ENCODE results near the gene KCND2.

The KCND2 gene

DNA sequence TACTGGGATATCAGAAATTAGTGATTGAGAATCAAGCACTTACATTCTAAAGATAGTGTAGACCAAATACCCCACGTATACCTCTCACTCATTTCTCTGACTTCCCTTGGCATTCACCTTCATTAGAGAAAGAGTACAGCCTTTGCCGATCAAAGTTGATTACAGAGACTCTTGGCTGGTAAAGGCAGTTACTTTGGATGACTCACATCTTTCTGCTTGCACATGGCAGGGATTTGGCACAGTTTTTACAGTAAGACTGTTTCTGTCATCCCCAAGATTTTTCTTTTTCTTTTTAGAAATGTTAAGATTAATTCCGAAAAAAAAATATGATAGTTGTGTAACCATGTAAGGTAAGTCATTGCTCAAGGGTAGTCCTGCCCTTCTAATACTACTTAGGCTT is 442.0 kb downstream of the KCND2 start:
- no peak for FAIRE-seq

DNA sequence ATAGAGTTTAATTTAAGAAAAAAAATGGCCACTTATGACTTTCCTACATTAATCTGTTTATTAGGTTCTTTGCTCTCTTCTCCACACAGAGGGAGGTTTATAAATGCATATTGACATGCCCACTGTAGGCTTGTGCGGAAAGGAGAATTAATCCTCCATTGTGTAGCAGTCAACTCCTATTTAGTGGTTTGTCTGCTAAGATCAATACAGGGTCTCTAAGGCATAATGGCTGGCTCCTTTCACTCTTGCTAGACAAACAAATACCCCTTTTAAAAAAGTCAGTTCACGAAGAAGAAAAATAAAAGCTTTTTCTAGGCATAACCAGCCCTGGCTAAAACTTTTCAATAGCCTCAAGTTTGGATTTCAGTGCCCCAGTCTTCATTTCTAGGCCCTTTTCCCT is 443.3 kb downstream of the KCND2 start:
- no peak for FAIRE-seq

DNA sequence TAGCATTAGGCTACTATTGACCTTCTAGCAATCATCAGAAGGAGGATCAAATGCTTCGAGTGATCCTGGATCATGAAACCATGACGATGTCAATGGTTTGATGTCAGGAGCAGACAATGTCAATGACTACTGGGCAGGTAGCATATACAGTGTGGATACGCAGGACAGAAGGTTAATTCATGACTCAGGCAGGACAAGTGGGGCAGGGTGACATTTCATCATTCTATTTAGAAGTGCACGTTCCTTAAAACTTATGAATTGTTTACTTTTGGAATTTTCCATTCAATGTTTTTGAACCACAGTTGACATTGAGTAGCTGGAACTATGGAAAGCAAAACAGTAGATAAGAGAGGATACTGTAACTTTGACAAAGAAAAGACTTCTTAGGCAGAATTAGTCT is 444.2 kb downstream of the KCND2 start:
- FAIRE-seq: no peak

DNA sequence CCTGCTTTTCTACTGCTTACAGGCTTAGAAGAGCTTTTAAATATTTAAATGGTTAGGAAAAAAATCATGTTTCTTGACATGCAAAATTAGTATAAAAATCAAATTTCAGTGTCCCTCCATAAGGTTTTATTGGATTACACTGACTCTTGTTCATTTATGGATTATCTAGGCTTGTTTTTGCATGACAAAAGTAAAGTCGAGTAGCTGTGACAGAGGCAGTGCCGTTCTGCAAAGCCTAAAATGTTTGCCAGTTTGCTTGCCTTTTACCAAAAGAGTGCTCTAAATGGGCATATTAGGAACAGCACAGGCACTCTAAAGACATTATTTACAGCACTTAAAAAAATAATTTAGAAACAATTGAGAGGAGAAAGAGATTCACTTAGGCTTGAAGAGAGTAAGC is 445.4 kb downstream of the KCND2 start:
- FAIRE-seq: no peak

DNA sequence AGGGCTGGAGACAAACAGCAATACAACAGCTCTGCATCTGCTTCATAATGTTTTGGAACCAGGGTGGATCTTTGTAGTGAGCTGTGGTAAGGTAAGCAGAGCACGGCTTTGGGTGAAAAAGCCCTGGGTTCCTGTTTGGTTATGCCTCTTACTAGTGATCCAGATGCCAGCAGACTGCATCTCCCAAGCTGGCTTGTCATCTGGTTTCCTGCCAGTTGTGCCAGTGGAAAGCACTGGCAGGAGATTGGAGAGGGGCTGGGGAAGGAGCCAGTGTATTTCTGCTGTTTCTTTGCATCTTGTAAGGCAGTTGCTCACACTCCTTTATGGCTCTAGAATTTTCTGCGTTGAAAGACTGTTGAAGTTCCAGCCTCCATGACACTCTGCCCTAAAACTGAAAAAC is 447.3 kb downstream of the KCND2 start:
- no peak for FAIRE-seq

DNA sequence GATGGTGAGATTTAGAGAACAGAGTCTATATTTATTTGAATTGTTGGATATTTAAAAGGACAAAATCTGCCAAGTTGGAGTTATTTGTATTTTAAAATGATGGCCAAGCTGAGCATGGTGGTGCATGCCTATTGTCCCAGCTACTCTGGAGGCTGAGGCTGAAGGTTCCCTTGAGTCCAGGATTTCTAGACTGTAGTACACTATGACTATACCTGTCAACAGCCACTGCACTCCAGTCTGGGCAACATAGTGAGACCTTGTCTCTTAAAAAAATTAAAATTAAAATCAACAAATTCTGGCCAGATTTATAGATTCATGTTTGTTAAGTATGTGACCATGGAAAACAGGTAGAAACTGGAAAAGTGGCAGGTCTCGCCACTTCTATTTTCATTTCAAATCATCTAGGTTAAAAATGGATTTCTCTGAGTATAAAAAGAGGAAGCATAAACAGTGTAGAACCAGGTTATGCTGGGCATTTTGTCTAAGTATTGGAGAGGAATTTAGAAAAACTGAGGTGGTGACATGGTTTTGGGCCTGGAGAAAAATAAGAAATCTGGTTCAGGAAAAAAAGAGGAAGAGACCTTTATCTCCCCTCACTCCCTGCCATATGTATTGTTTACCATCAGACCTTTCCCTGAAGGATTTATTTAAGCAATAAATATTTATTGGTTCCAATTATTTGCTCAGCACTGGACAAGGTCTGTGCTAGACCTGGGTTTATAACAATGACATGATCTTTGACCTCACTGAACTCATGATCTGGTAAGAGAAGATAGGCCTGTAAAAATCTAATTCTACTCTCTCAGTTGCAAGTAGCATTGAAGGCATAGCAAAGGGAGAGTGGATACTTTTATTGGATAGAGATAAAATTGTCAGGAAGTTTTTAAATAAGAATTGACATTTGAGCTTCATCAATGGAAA is 450.8 kb downstream of the KCND2 start:
- FAIRE-seq: no peak

DNA sequence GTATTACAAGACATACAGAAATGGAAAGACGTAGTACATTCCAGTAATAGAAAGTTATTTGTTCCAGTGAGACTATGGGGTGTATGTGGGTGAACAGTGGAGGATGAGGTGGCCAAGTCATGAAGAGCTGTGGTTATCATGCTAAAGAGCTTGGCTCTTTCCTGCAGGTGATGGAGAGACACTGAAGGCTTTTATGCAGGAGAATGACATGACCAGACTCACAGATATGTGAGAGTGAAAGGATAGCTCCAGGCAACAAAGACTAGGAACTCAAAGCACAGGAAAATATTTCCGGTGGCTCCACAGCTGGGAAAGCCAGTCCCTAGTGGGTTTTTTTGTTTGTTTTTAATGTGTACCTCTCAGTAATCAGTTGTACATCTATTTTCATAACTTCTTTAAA is 451.5 kb downstream of the KCND2 start:
- no peak for FAIRE-seq

DNA sequence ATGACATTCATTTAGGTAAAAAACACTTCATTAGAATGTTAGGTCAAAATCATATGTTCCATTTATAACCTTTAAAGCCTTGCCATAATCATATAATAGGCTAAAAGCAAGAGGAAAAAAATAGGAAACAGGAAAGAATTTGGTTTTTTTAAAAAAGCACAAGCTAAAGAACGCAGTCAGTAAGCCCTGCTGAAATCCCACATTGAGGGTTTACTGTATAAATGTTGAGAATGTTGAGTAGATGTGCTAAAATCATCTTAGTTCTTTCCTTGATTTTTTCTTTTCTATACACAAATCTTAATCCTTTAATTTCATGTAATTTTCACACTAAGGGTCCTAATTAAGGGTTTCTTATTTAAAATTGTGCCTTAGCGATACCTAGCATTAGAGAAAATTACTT is 452.0 kb downstream of the KCND2 start:
- FAIRE-seq: no peak

DNA sequence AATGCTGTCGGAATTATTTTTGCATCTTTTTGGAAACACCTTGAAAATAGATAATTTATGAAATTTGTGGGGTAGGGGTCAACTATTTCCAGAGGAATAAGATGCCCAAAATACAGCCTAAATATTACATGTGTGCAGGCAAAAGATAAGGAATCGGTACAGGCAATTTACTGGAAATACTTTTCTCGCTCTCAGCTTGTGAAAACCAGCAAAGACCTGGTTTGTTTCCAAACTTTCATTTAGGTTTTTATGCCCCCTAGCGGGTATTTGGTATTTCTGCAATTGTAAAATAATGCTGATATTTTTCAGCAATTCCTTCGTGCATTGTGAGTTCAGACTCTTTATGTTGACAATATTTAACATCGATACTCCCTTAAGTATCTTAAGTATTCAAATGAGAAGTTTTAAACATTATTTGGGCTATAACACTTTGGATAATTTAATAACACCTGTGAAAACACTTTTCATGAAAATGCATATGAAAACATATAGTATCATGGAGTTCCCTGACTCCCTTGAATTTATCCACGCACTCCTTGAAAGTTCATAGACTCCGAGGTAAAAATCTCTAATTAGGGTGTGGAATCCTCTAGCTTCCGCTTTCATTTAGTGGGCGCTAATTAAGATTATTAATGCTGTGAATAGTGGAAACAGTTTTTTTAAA is 452.5 kb downstream of the KCND2 start:
- FAIRE-seq: peak; percentile 86

DNA sequence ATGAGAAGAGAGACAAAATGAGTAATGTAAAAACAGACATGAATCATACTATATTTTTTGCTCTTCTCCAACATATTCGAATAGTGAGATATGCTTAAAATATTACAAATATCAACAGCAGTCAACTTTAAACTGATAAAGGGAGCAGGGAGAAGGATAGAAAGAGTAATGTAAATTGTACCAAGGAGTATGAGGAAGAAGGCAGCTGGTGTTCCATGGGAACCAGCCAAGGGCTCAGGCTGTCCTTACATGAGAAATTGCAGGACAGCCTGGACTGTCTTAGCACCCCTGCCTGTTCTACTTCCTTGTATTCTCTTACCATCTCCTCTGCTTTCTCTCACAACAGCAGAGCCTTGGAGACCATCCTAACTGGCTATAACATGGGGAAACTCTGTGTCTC is 456.3 kb downstream of the KCND2 start:
- FAIRE-seq: no peak

DNA sequence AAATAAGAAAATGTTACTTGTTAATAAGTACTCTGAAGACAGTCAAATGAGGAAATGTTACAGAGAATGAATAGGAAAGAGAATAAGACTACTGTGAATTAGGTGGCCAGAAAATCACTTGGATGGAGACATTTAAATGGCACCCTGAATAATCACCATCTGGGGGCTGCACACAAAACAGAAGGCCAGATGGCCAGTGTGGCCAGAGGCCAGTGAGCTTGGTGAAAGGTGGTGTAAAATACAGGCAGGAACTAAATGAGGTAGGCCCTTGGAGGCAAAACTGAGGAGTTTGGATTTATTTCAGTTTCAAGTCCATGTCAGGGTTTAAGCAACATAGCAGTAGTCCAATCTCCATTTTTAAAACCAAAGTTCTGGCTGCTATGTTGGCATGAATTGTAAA is 458.3 kb downstream of the KCND2 start:
- no peak for FAIRE-seq

DNA sequence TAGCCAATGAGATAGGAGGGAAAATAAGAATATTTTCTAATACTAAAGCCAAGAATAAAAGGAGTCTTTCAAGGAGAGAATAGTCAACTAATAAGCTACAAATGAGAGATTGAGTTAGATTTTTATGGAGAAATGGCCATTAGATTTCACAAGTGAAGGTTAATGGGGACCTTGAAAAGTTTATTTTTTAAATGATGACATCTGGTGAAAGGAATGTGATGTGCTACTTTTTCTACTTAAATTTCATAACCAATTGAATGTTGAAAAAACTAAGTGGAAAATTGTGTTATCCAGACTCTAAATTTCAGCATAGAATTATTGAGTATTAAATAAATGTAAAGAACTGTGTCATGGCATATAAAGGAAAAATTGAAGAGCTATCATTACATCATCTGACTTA is 459.3 kb downstream of the KCND2 start:
- FAIRE-seq: no peak

DNA sequence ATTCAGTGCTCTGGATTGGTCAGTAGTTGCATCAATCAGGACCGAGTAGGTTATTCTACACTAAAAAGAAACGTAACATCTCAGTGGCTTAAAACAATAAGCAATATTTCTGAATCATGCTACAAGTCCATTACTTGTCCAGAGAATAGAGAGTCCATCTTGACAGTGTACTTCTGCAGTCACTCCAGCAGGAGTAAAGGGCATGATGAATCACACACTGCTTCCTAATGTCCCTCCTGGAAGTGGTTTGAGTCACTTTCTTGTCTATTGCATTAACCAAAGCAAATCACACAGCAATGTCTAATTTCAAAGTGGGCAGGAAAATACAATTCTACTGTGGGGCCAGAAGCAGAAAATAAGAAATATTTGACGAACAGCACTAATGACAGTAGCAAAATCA is 460.2 kb downstream of the KCND2 start:
- FAIRE-seq: no peak

DNA sequence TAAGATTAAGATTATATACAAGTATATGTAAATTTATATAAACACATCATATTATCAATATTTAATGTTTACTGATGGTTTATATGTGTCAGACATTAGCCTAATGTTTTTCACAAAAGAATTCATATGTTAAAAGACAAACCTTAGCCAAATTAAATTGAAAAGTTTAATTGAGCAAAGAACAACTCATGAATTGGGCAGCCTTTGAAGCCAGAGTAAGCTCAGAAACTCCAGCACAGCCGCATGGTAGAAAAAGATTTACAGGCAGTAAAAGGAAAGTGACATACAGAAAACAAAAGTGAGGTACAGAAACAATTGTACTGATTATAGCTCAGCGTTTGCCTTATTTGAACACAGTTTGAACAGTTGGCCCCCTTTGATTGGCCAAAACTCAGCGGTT is 460.9 kb downstream of the KCND2 start:
- no peak for FAIRE-seq

DNA sequence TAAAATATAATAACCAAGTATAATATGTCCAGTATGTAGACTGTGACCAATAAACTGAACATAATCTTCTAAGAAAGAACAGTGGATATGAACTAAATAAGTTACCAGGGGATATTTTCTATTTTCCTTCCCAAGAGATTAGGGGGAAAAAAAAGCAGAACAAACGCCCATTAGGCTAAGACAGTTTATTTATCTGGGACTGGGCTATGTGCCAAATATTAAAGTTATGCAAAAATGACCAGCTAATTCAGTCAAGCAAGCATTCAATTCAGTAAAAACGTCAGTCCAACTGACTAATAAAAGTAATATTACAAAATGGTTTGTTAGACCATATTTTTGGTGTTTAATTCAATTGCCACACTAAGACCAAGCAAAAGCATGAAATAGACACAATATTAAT is 462.8 kb downstream of the KCND2 start:
- FAIRE-seq: no peak

DNA sequence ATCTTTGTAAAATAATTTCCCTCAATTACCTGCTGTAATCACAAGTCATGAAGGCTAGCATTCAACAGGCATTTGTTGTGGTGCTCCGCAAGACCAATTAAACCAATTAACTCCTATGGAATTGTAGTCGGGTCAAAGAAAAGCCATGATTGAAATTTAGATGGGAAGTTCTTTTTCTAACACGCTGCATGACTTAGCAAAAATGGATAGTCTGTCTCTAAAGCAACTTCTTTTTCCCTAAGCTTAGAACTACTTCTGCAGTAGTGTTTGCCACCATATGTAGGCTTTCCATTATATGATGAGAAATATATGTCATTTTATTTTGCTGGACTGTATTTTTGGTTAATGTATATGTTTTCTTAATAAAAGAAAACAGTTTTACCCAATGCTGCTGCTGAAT is 465.8 kb downstream of the KCND2 start:
- FAIRE-seq: no peak

DNA sequence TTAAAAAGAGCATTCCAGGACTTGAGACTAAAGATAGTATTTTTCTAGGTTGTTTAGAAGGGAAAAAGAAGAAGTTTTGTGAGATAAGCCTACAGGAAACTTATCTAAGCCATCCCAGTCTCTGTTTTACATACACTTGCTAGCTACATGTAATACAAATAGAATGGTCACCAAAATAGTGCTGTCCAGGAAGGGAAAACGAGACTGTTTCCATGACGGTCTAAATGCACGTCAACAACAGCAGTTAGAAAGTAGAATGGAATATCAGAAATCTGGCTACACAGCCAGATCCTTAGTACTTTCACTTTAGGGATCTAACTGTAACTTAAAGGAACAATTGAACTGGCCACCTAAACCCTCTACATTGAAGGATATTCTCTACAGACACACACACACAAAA is 467.4 kb downstream of the KCND2 start:
- no peak for FAIRE-seq

DNA sequence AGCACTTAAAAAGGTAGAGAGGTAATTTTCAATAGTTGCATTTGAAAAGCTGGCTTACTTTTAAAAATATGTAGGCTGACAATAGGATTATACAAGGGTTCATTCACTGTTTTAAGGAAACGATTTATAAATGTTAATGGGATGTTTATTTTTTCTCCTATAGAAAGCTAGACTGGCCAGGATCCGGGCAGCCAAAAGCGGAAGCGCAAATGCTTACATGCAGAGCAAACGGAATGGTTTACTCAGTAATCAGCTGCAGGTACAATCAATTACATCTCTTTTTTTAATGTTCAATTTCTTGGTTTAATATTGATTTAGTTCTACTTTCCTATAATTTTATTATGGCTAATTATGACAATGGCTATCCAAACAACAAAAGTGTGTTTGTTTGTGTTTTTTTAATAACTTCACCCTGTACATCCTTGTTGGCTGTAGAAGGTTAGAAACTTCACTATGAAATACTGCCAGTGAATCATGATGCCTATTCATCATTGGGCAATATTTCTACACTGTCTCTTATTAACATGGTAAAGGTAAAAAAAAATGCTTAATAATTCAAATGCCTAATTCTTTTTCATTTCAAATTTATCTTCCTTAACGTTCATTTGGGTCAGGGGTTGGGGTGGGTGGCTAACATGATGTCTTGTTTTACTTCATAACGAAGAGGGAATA is 468.5 kb downstream of the KCND2 start:
- FAIRE-seq: peak; percentile 90

DNA sequence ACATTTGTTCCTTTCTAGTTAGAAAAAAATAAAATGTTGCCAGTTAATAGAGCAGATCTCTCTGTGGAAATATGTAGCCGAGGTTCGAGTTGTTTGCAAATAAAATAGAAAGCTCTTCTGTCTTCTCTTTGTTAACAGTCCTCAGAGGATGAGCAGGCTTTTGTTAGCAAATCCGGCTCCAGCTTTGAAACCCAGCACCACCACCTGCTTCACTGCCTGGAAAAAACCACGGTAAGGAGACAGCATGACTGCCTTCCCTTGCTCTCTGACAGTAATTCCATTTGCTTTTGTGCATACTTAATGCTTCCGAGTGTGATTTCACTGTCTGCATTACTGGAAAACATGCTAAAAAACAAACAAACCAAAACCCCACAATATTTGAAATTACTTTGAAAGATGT is 469.4 kb downstream of the KCND2 start:
- FAIRE-seq: no peak

DNA sequence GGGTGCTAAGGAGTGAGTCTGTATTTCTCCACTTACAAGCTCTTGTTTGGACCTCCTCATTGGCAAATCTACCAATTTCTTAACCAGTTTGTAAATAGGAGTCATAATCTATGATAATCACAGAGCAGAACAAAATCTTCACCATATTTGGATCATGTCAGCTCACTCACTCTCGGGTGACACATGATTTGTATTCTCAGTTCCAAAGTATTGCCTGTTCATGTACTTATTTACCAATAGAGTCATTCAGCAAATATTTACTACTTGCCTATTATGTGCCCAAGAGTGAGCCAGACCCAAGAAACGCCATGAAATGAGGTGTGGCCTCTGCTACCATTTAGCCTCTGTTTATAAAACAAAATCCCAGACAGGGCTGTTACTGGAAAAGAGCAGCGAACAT is 470.2 kb downstream of the KCND2 start:
- no peak for FAIRE-seq

DNA sequence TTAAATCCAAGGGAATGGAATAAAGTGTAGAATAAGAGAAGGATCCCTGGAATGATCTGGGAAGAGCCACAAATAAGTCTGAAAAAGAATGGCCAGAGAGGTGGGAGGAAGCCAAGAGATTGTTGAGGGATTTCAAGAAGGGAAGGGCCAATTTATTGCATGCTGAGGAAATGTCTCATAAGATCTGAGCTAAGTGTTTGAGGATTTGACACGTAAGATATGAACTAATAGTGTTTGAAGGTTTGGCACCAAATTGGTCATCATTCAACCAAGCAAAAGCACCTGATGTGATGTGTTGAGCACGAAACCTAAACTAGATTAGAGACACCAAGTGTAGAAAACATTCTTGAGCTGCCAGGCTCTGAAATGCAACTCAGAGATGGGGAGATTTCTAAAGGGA is 487.1 kb downstream of the KCND2 start:
- no peak for FAIRE-seq

DNA sequence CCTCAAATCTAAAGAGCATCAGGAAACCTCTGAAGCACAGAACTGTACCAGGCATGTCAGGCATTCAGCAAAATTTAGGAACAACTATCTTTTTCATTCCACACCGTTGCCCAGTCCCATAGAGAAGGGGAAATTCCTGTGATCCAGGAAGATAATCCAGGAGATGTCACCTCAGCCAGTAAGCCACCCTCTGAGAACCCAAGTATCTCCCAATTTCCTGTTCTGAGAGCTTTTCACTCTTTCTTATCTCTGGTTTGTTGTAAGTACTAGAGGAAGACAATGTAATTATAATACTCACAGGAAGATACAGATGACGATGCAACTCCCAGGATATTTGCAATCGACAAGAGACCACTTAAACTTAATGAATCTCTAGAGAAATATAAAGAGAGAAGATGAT is 487.9 kb downstream of the KCND2 start:
- FAIRE-seq: no peak

DNA sequence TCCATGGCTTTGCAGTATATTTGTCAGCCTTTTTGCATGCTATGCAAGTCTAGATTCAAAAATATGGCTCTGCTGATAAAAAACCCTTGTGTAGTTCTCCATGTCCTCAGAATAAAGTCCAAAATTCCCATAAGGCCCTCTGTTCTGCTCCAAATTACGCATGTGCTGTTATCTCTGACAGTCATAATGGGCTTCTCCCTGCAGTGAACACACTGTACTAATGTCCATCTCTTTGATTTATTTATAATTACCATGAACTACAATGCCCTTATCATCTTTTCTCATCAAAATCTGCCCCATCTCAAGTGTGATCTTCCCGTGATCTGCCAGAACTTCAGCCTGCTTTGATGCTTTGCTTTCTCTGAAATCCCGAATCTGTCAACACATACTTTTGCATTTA is 497.2 kb downstream of the KCND2 start:
- FAIRE-seq: no peak

DNA sequence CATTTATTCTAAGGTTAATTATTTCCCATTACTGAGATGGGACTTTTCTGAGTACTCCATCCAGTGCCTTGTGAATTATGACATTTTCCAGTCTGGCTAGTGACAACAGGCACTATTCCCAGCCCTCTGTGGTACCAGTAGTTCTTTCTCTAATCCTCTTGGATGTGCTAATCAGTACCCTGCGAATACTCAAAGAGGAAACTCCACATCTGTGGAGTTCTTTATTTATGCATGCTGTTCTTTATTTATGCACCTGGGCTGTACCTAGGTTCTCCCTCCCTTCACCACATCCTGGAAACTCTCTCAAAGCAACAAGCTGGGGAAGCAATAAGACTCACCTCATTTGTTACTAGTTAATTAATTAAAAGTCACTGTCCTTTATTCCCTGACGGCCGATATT is 501.5 kb downstream of the KCND2 start:
- no peak for FAIRE-seq

Measured in islet of Langerhans (tissue), 1 donor.